ENCODE data around the gene PRKAR2A.

PRKAR2A gene

GRCh38 chr3:48847504-48848423, at the start of gene PRKAR2A:
Gene PRKAR2A (minus strand): TSS chr3:48847874. CDS start chr3:48847596, 278 bp downstream.
- DNase-seq (ENCODE audit: low spot score in 2 of 2): peak; percentile 85 to 86
- ATAC-seq (ENCODE audit: low read depth): peak; percentile 84
- Mint-ChIP-seq H3K4me3 (peak within 1 kb of the TSS; percentile 91), H3K9me3 (no peaks in the 10 kb centered on the region), H3K36me3 (no peaks in the 10 kb centered on the region), H3K27ac (peak within 1 kb of the TSS; percentile 93), H3K4me1 (peaks cover 16% of the 10 kb centered on the region), H3K27me3 (no peaks in the 10 kb centered on the region)

GRCh38 chr3:48896936-48897335, 49.3 kb upstream of the PRKAR2A start:
- no peaks in the 10 kb centered on the region for H3K27me3 Mint-ChIP-seq
- DNase-seq (ENCODE audit: low spot score in 2 of 2) (no peak), ATAC-seq (ENCODE audit: low read depth) (no peak)
- H3K9me3 Mint-ChIP-seq: peaks cover 1% of the 10 kb centered on the region
- H3K4me1 Mint-ChIP-seq: peaks cover 20% of the 10 kb centered on the region
- no peaks in the 10 kb centered on the region for H3K36me3 Mint-ChIP-seq
- H3K4me3 Mint-ChIP-seq: peak overlapping the region; percentile 4
- H3K27ac Mint-ChIP-seq: no peak overlapping the region

GRCh38 chr3:48894516-48894915, 46.8 kb upstream of the PRKAR2A start:
- H3K27me3 Mint-ChIP-seq: no peaks in the 10 kb centered on the region
- peaks cover 7% of the 10 kb centered on the region for H3K36me3 Mint-ChIP-seq
- peaks cover 20% of the 10 kb centered on the region for H3K4me1 Mint-ChIP-seq
- H3K9me3 Mint-ChIP-seq: no peaks in the 10 kb centered on the region
- ATAC-seq (ENCODE audit: low read depth) (no peak), DNase-seq (ENCODE audit: low spot score in 2 of 2) (no peak)
- H3K27ac Mint-ChIP-seq: no peak overlapping the region
- H3K4me3 Mint-ChIP-seq: no peak overlapping the region

- no peaks in the 10 kb centered on the region for H3K9me3 Mint-ChIP-seq
Measured at GRCh38 chr3:48891606-48892005, 43.9 kb upstream of the PRKAR2A start.

GRCh38 chr3:48885753-48886152, 38.1 kb upstream of the PRKAR2A start:
- Mint-ChIP-seq H3K36me3 (peaks cover 22% of the 10 kb centered on the region), H3K4me1 (peaks cover 4% of the 10 kb centered on the region), H3K27ac (no peak overlapping the region)

More at GRCh38 chr3:48891606-48892005, 43.9 kb upstream of the PRKAR2A start:
- Mint-ChIP-seq H3K27ac (no peak overlapping the region), H3K27me3 (no peaks in the 10 kb centered on the region), H3K4me1 (no peaks in the 10 kb centered on the region), H3K4me3 (no peak overlapping the region), H3K36me3 (peaks cover 8% of the 10 kb centered on the region)
- DNase-seq (ENCODE audit: low spot score in 2 of 2) (no peak), ATAC-seq (ENCODE audit: low read depth) (no peak)

GRCh38 chr3:48881652-48882114, 34.0 kb upstream of the PRKAR2A start:
- Mint-ChIP-seq H3K36me3 (peaks cover 27% of the 10 kb centered on the region), H3K9me3 (no peaks in the 10 kb centered on the region), H3K4me1 (peaks cover 9% of the 10 kb centered on the region), H3K27ac (no peak overlapping the region), H3K4me3 (no peak overlapping the region), H3K27me3 (no peaks in the 10 kb centered on the region)
- ATAC-seq (ENCODE audit: low read depth) (no peak), DNase-seq (ENCODE audit: low spot score in 2 of 2) (no peak)

More at GRCh38 chr3:48885753-48886152, 38.1 kb upstream of the PRKAR2A start:
- H3K27me3 Mint-ChIP-seq: no peaks in the 10 kb centered on the region
- no peak for ATAC-seq (ENCODE audit: low read depth)
- no peaks in the 10 kb centered on the region for H3K9me3 Mint-ChIP-seq
- DNase-seq (ENCODE audit: low spot score in 2 of 2): no peak
- no peak overlapping the region for H3K4me3 Mint-ChIP-seq

- no peak overlapping the region for H3K27ac Mint-ChIP-seq
- H3K27me3 Mint-ChIP-seq: no peaks in the 10 kb centered on the region
- ATAC-seq (ENCODE audit: low read depth) (no peak), DNase-seq (ENCODE audit: low spot score in 2 of 2) (no peak)
- no peak overlapping the region for H3K4me3 Mint-ChIP-seq
- H3K36me3 Mint-ChIP-seq: peaks cover 27% of the 10 kb centered on the region
- H3K4me1 Mint-ChIP-seq: peaks cover 9% of the 10 kb centered on the region
- H3K9me3 Mint-ChIP-seq: no peaks in the 10 kb centered on the region
Measured at GRCh38 chr3:48881006-48881405, 33.3 kb upstream of the PRKAR2A start.

- H3K4me1 Mint-ChIP-seq: peaks cover 9% of the 10 kb centered on the region
- H3K27ac Mint-ChIP-seq: no peak overlapping the region
- ATAC-seq (ENCODE audit: low read depth): no peak
- no peaks in the 10 kb centered on the region for H3K9me3 Mint-ChIP-seq
- peaks cover 19% of the 10 kb centered on the region for H3K36me3 Mint-ChIP-seq
- H3K4me3 Mint-ChIP-seq: no peak overlapping the region
- no peak for DNase-seq (ENCODE audit: low spot score in 2 of 2)
- no peaks in the 10 kb centered on the region for H3K27me3 Mint-ChIP-seq
Measured at GRCh38 chr3:48879994-48880377, 32.3 kb upstream of the PRKAR2A start.

- no peaks in the 10 kb centered on the region for H3K9me3 Mint-ChIP-seq
- H3K4me1 Mint-ChIP-seq: peaks cover 9% of the 10 kb centered on the region
- peaks cover 14% of the 10 kb centered on the region for H3K36me3 Mint-ChIP-seq
- DNase-seq (ENCODE audit: low spot score in 2 of 2) (no peak), ATAC-seq (ENCODE audit: low read depth) (peak; percentile 38)
- H3K27ac Mint-ChIP-seq: no peak overlapping the region
- no peak overlapping the region for H3K4me3 Mint-ChIP-seq
- no peaks in the 10 kb centered on the region for H3K27me3 Mint-ChIP-seq
Measured at GRCh38 chr3:48879307-48879993, 31.8 kb upstream of the PRKAR2A start.

GRCh38 chr3:48877671-48878070, 30.0 kb upstream of the PRKAR2A start:
- ATAC-seq (ENCODE audit: low read depth) (no peak), DNase-seq (ENCODE audit: low spot score in 2 of 2) (no peak)
- Mint-ChIP-seq H3K9me3 (no peaks in the 10 kb centered on the region), H3K4me3 (no peak overlapping the region), H3K27ac (no peak overlapping the region), H3K36me3 (peaks cover 17% of the 10 kb centered on the region), H3K27me3 (no peaks in the 10 kb centered on the region), H3K4me1 (peaks cover 9% of the 10 kb centered on the region)

- no peak for DNase-seq (ENCODE audit: low spot score in 2 of 2)
- no peaks in the 10 kb centered on the region for H3K27me3 Mint-ChIP-seq
- peaks cover 22% of the 10 kb centered on the region for H3K36me3 Mint-ChIP-seq
- no peak overlapping the region for H3K27ac Mint-ChIP-seq
- H3K9me3 Mint-ChIP-seq: no peaks in the 10 kb centered on the region
- no peaks in the 10 kb centered on the region for H3K4me1 Mint-ChIP-seq
- ATAC-seq (ENCODE audit: low read depth): no peak
- H3K4me3 Mint-ChIP-seq: no peak overlapping the region
Measured at GRCh38 chr3:48863122-48863521, 15.4 kb upstream of the PRKAR2A start.

GRCh38 chr3:48859206-48859605, 11.5 kb upstream of the PRKAR2A start:
- DNase-seq (ENCODE audit: low spot score in 2 of 2) (no peak), ATAC-seq (ENCODE audit: low read depth) (no peak)
- no peak overlapping the region for H3K27ac Mint-ChIP-seq
- no peaks in the 10 kb centered on the region for H3K9me3 Mint-ChIP-seq
- H3K4me1 Mint-ChIP-seq: no peaks in the 10 kb centered on the region
- no peak overlapping the region for H3K4me3 Mint-ChIP-seq
- peaks cover 19% of the 10 kb centered on the region for H3K36me3 Mint-ChIP-seq
- no peaks in the 10 kb centered on the region for H3K27me3 Mint-ChIP-seq

GRCh38 chr3:48858709-48859108, 11.0 kb upstream of the PRKAR2A start:
- no peak for ATAC-seq (ENCODE audit: low read depth)
- Mint-ChIP-seq H3K27ac (peak overlapping the region; percentile 8), H3K27me3 (no peaks in the 10 kb centered on the region), H3K4me1 (no peaks in the 10 kb centered on the region), H3K36me3 (peaks cover 19% of the 10 kb centered on the region), H3K4me3 (no peak overlapping the region), H3K9me3 (no peaks in the 10 kb centered on the region)
- no peak for DNase-seq (ENCODE audit: low spot score in 2 of 2)

GRCh38 chr3:48857641-48858040, 10.0 kb upstream of the PRKAR2A start:
- no peaks in the 10 kb centered on the region for H3K4me1 Mint-ChIP-seq
- no peaks in the 10 kb centered on the region for H3K9me3 Mint-ChIP-seq
- ATAC-seq (ENCODE audit: low read depth) (no peak), DNase-seq (ENCODE audit: low spot score in 2 of 2) (no peak)
- no peak overlapping the region for H3K4me3 Mint-ChIP-seq
- peaks cover 17% of the 10 kb centered on the region for H3K36me3 Mint-ChIP-seq
- no peaks in the 10 kb centered on the region for H3K27me3 Mint-ChIP-seq
- no peak overlapping the region for H3K27ac Mint-ChIP-seq
